ENCODE measurements around the gene KCNF1. TPM values are rescaled to one million over a fixed set of nuclear protein-coding genes. Genes with fewer than 3 reads are reported as not detected.

The KCNF1 gene
- total RNA-seq, 1 experiment from 2014 or later, result 0.29 TPM

DNA sequence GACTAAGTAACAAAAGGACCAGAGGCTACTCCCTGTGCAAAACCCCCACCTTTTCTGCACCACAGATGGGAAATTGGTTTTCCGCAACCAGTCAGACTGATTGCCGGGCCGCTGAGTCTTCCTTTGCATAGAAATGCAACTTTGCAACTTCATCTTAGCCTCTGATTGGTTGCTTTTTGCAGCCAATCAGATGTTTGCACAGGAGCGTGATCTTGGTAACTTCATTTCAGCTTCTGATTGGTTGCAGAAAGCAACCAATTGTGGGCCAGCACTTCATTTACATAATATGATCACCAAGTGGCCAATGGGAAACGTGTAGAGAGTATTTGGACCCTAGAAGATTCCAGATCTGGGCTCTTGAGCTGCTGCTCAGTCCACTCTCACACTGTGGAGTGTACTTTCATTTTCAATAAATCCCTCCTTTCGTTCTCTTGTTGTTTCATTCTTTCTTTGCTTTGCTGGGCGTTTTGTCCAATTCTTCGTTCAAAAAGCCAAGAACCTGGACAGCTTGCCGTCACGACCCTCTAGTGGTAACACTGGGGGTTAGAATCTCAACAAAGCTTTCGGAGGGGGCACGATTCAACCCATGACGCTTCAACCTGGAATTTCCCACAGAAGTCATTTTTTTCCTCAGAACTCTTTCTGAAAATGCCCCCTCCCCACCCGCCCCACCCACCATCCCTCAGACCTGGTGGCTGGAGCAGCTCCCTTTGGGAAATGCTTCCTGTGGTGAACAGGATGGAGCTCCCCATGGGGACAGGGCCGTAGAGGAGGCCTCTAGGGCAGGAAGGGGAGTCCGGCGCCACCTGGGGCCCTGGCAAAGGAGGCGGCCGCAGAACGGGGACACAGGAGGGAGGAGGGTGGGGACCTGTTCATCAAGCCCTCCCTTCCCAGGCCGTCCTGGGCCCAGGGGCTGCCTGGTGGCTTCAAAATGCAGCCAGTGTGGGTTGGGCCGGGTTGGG is 31.8 kb upstream of the KCNF1 start:
- no peaks in the 10 kb centered on the region for H3K9me3 ChIP-seq
- BruUV-seq (replicated peaks), result no TSS peak
- ChIA-PET CTCF (interaction anchor here (1.1 to 1.2 kb wide), 2 partner anchors 32 to 45 kb away, joined by 4 to 7 read pairs; partner anchors contain the start of gene KCNF1), POLR2A (interaction anchor here (0.7 kb wide), 1 partner anchor 10 kb away, joined by 8 read pairs; no protein-coding TSS in a partner anchor)
- H3K4me1 ChIP-seq, result peaks cover 25% of the 10 kb centered on the region
- Mint-ChIP-seq H3K9me3 (ENCODE audit: unreplicated experiment) (no peaks in the 10 kb centered on the region), H3K27me3 (ENCODE audit: insufficient read depth, unreplicated experiment) (no peaks in the 10 kb centered on the region), H3K36me3 (ENCODE audit: insufficient read depth, unreplicated experiment) (no peaks in the 10 kb centered on the region), H3K27ac (ENCODE audit: unreplicated experiment) (no peak overlapping the region), H3K4me3 (ENCODE audit: unreplicated experiment) (no peak overlapping the region), H3K4me1 (ENCODE audit: low read depth, unreplicated experiment) (peaks cover 12% of the 10 kb centered on the region)
- H3K4me3 ChIP-seq (ENCODE audit: low read depth, low read length), result no peak overlapping the region
- no peaks in the 10 kb centered on the region for H3K36me3 ChIP-seq (ENCODE audit: control insufficient read depth, insufficient read depth, low read length)
- no peaks in the 10 kb centered on the region for H3K27me3 ChIP-seq (replicated peaks; ENCODE audit: control insufficient read depth, insufficient read depth, low read length)
- intact Hi-C loops (cut with micrococcal nuclease; ENCODE audit: unreplicated experiment), result no loop called here
- no peak for DNase-seq
- TF ChIP-seq, protein P1, sequence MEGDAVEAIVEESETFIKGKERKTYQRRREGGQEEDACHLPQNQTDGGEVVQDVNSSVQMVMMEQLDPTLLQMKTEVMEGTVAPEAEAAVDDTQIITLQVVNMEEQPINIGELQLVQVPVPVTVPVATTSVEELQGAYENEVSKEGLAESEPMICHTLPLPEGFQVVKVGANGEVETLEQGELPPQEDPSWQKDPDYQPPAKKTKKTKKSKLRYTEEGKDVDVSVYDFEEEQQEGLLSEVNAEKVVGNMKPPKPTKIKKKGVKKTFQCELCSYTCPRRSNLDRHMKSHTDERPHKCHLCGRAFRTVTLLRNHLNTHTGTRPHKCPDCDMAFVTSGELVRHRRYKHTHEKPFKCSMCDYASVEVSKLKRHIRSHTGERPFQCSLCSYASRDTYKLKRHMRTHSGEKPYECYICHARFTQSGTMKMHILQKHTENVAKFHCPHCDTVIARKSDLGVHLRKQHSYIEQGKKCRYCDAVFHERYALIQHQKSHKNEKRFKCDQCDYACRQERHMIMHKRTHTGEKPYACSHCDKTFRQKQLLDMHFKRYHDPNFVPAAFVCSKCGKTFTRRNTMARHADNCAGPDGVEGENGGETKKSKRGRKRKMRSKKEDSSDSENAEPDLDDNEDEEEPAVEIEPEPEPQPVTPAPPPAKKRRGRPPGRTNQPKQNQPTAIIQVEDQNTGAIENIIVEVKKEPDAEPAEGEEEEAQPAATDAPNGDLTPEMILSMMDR (IDR thresholded peaks at IDR 0.05; ENCODE audit: insufficient read depth in 1 of 2, low read depth in 1 of 2, low read length in 1 of 2, severe bottlenecking in 1 of 2, unreplicated experiment in 1 of 2), result no peak

DNA sequence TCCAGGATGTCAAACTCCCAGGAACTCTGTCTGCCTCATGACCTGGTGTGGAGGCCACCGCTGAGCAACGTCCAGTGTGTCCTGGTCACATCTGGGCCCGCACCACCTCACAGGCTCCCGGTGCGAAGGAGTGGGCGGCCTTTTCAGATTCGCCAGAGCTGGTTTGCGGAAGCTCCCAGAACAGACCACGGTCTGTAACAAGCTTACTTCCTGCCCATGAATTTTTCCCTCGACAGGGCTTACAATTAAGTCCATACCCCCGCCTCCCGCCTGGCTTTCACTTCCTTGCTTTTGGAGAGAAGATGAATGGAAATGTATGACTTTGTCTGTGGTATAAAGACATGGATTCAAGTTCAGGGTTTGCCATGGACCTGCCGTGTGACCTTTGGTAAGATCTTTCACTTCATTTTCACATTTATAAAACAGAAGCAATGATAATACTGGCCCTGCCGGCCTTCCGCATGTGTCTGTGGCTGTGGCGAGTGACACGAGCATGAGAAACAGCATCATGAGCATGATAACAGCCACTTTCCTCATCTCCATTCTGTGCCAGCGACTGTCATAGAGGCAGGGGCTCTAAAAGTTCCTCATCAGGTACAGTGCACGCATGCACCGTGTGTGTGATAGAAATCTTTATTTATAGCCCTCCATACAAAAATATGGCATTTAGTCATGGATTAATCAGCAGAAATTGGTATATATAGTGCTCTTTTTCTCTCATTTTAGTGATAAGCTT is 31.0 kb upstream of the KCNF1 start:
- Mint-ChIP-seq H3K4me1 (ENCODE audit: low read depth, unreplicated experiment) (peaks cover 18% of the 10 kb centered on the region), H3K27me3 (ENCODE audit: insufficient read depth, unreplicated experiment) (no peaks in the 10 kb centered on the region), H3K4me3 (ENCODE audit: unreplicated experiment) (no peak overlapping the region), H3K27ac (ENCODE audit: unreplicated experiment) (no peak overlapping the region), H3K9me3 (ENCODE audit: unreplicated experiment) (no peaks in the 10 kb centered on the region), H3K36me3 (ENCODE audit: insufficient read depth, unreplicated experiment) (no peaks in the 10 kb centered on the region)
- no peak for DNase-seq
- ChIA-PET CTCF (interaction anchor here (1.1 to 1.2 kb wide), 2 partner anchors 31 to 45 kb away, joined by 4 to 7 read pairs; partner anchors contain the start of gene KCNF1), POLR2A (interaction anchor here (0.7 kb wide), 1 partner anchor 9 kb away, joined by 8 read pairs; no protein-coding TSS in a partner anchor)
- H3K36me3 ChIP-seq (ENCODE audit: control insufficient read depth, insufficient read depth, low read length), result no peaks in the 10 kb centered on the region
- no peaks in the 10 kb centered on the region for H3K9me3 ChIP-seq
- intact Hi-C loops (cut with micrococcal nuclease; ENCODE audit: unreplicated experiment), result no loop called here
- H3K27me3 ChIP-seq (replicated peaks; ENCODE audit: control insufficient read depth, insufficient read depth, low read length), result no peaks in the 10 kb centered on the region
- H3K4me3 ChIP-seq (ENCODE audit: low read depth, low read length), result no peak overlapping the region
- TF ChIP-seq, protein P1 (IDR thresholded peaks at IDR 0.05; ENCODE audit: insufficient read depth in 1 of 2, low read depth in 1 of 2, low read length in 1 of 2, severe bottlenecking in 1 of 2, unreplicated experiment in 1 of 2), result no peak
- no TSS peak for BruUV-seq (replicated peaks)
- peaks cover 31% of the 10 kb centered on the region for H3K4me1 ChIP-seq

DNA sequence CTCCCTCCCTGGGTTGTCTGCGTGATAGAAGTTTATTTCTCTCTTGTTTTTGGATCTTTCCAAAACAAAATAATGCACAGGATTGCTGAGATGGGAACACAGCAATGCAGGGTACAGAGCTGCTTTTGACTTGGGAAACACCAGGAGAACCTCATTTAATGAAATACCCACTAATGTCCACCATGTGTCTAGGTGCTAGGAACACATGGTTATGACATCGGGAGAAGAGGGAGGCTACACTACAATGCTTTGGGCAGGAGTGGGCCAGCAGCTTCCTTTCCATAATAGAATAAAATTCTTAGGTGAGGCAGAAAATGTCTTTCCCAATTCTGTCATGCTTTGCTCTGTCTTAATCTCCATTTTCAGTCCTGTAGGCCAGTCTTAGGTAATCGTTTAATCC is 29.2 kb upstream of the KCNF1 start:
- Histone ChIP-seq H3K4me1 (peaks cover 28% of the 10 kb centered on the region), H3K27me3 (replicated peaks; ENCODE audit: control insufficient read depth, insufficient read depth, low read length) (no peaks in the 10 kb centered on the region), H3K36me3 (ENCODE audit: control insufficient read depth, insufficient read depth, low read length) (no peaks in the 10 kb centered on the region), H3K4me3 (ENCODE audit: low read depth, low read length) (no peak overlapping the region), H3K9me3 (no peaks in the 10 kb centered on the region)
- POLR2A ChIA-PET, result no interaction called here
- no peak overlapping the region for H3K27ac Mint-ChIP-seq (ENCODE audit: unreplicated experiment)
- CTCF ChIA-PET, result no interaction called here
- H3K4me3 Mint-ChIP-seq (ENCODE audit: unreplicated experiment), result no peak overlapping the region
- peaks cover 18% of the 10 kb centered on the region for H3K4me1 Mint-ChIP-seq (ENCODE audit: low read depth, unreplicated experiment)
- H3K36me3 Mint-ChIP-seq (ENCODE audit: insufficient read depth, unreplicated experiment), result no peaks in the 10 kb centered on the region
- intact Hi-C loops (cut with micrococcal nuclease; ENCODE audit: unreplicated experiment), result no loop called here
- no TSS peak for BruUV-seq (replicated peaks)
- H3K9me3 Mint-ChIP-seq (ENCODE audit: unreplicated experiment), result no peaks in the 10 kb centered on the region
- DNase-seq, result no peak
- TF ChIP-seq, protein P1 (IDR thresholded peaks at IDR 0.05; ENCODE audit: insufficient read depth in 1 of 2, low read depth in 1 of 2, low read length in 1 of 2, severe bottlenecking in 1 of 2, unreplicated experiment in 1 of 2), result no peak
- no peaks in the 10 kb centered on the region for H3K27me3 Mint-ChIP-seq (ENCODE audit: insufficient read depth, unreplicated experiment)
